Ammon's horn (tissue), 1 donor: ENCODE data around the gene PLS1.
A peak's percentile ranks its signal among the peaks of the same experiment; 100 is the strongest.
"Not testable (repeated sequence)": the region's sequence is repeated elsewhere in the genome, so short reads cannot be mapped to it uniquely, and the experiment has no call there.

ENCODE experiments used
- DNase-seq: peaks from one replicate; pipeline ENCODE4 v3.0.0-alpha.2; 2016; ENCODE audit warnings: low spot score

PLS1 gene

GRCh38 chr3:142596726-142597088 is 514 bp downstream of the PLS1 start:
- no peak for DNase-seq

DNA sequence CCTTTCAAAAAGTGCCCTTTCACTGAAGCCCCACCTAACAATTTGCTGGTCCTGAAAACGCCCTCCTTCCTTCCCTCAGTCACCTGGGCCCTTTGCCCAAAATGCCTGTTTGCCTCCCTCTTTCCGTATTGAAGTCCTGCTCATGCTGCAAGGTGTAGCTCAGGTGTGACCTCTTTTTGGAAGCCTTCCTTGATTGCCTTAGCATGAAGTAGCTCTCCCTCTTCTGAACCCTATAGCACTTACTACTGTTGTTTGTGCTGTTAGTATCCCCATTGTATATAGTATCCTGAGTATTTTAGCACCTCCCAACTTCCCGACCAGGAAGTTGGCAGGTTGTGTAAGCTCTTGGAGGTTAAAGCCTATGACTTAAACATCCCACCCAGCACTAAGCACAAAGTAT is 1.7 kb downstream of the PLS1 start:
- DNase-seq, result no peak

GRCh38 chr3:142601713-142602112 is 5.5 kb downstream of the PLS1 start:
- DNase-seq, result no peak

DNA sequence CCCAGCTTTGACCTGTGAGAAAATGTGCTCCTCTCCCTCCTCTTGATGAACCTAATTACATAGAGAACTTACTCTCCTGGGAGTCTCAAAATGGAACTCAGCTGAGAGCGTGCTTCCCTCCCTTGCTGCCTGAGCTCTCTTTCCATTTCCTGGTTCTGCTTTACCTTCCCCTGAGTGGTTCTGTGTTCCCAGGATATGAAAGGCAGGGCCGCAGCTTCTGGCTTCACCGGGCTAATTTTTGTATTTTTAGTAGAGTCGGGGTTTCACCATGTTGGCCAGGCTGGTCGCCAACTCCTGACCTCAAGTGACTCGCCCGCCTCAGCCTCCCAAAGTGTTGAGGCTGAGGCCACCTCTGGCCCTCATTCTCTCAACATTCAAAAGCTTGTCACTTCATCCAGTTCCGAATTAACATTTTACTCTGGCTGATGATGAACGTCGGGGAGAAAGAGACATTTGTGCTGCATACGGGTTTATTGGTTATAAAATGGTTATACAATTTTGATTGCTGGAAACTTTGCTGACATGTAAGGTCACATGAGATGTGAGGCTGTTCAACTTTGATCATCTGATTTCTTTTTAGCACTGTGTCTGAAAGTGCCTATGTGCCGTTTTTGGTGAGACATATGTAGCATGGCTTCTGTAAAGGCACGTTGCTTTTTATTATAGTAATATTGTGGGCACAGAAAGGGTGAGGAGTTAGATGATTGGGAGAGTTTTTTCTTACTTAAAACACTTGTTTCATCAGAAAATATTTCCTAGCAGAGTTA is 6.6 kb downstream of the PLS1 start:
- no peak for DNase-seq

DNA sequence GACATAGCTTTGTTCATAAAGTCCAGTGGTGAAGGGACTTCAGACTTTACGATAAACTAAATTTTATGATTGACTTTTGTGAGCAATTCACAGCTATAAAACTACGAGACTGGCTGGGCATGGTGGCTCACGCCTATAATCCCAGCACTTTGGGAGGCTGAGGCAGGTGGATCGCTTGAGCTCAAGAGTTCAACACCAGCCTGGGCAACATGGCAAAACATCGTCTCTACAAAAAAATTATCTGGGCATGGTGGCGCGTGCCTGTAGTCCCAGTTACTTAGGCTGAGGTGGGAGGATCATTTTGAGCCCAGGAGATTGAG is 7.2 kb downstream of the PLS1 start:
- not testable (repeated sequence) for DNase-seq

- DNase-seq, result no peak
Observed at GRCh38 chr3:142604940-142605339, 8.7 kb downstream of the PLS1 start.

GRCh38 chr3:142608631-142609030 is 12.4 kb downstream of the PLS1 start:
- DNase-seq, result no peak

DNA sequence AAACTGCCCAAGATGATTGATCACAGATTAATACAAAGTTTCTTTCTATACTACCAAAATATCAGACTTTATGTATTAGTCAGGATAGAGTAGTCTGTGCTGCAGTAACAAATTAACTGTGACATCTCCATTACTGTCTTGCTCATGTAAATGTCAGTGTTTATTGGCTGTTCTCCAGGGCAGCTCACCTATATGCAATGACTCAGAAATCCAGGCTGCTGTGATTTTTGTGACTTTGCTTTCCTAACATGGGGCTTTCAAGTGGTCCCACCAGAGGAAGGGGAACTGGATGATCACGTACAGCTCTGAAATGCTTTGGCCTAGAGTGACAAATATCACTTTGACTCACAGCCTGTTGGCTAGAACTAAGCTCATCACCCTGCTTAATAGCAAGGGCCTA is 12.9 kb downstream of the PLS1 start:
- DNase-seq, result no peak

- no peak for DNase-seq
Observed at GRCh38 chr3:142611206-142611605, 15.0 kb downstream of the PLS1 start.

- DNase-seq, result no peak
Observed at GRCh38 chr3:142613491-142613890, 17.3 kb downstream of the PLS1 start.

DNA sequence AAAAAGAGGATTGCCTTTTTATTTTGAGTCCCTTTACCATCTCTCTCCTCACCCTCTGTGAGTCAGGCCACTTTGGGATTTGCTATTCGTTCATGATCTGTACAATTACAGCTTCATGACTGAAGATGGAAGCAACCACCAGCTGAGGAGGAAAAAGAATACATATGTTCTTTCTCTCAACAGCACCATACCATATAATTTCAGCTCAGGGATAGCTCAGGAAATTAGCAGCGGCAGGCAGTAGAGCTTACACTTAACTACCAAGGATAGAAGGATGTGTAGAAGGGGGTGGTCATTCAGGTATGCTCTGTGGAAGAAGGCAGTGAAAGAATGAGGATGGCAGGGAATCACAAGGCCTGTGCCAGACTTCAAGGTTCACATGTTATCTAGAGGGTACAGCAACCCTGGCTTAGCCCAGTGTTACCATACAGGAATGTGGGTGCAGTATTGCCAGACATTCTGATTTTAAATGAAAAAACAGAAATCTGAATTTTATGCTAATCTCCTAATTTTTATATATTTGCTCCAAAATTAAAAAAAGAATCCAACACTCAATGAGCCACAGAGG is 17.9 kb downstream of the PLS1 start:
- DNase-seq, result no peak

DNA sequence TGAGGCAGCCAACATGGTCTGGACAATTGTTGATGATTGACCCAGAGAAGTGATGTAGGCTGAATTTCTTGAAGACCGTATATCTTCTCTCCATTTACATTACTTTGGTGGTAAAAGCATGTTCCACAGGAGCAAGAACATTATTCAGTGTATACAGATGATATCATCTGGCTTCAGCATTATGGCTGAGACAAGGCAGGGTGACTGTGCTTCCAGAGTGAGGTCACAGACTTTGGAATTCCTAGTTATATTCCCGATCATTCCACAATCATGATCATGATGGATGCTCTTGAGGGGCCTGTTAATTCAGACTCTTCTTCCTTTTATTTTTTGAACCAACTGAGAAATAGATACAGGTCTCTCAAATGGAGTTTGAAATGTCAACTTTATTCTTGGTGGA is 19.0 kb downstream of the PLS1 start:
- DNase-seq, result no peak

DNA sequence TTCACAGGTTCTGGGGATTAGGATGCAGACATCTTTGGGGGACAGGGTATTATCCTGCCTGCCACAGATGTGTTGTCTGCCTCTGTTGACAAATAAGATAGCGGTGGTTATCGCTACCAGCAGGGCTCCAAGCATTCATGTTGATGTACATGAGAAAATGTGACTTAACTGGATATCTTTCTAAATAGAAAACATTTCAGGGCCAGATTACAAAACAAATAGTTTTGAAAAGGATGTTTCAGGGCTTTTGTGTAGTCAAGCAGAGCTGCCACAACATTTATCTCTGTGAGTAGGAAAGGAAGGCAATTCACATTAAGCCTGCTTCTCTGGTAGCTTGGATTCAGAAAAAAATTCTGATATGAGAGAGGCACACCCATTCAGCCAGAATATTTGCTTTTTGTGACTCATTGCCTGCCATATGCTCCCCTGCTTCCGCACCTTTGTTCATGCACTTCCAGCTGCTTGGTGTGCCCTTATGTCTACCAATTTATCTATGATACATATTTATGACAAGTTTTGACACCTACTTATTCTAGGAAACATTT is 22.8 kb downstream of the PLS1 start:
- peak; percentile 28 for DNase-seq

GRCh38 chr3:142622405-142622804 is 26.2 kb downstream of the PLS1 start:
- no peak for DNase-seq

GRCh38 chr3:142623194-142623593 is 27.0 kb downstream of the PLS1 start:
- DNase-seq, result no peak

GRCh38 chr3:142624341-142625152 is 28.4 kb downstream of the PLS1 start:
- no peak for DNase-seq

DNA sequence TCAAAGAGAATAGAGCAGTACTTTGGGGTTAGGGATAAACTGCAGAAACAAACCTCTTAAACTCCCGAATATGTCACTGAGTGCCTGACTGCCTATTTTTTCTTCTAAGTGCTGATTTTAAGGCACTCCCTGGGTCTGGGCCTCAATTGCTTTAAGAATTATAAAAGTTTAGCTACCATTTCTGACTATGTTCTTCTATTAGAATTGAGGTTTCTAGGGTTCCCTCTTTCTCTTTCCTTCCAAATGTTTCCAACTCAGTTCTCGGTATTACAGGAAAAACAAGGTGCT is 28.9 kb downstream of the PLS1 start:
- DNase-seq, result no peak

- no peak for DNase-seq
Observed at GRCh38 chr3:142626971-142627370, 30.8 kb downstream of the PLS1 start.

GRCh38 chr3:142628801-142629200 is 32.6 kb downstream of the PLS1 start:
- DNase-seq, result peak; percentile 36

DNA sequence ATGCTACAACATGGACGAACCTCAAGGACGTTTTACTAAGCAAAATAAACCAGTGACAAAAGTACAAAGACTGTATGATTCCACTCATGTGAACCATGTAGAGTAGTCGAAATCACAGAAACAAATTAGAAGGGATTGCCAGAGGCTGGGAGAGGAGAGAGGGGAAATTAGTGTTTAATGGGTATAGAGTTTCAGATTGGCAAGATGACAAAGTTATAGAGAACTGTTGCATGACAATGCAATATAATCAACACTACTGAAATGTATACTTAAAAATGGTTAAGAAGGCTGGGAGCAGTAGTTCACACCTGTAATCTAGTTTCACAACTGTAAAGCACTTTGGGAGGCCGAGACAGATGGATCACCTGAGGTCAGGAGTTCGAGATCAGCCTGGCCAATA is 36.9 kb downstream of the PLS1 start:
- DNase-seq, result no peak

DNA sequence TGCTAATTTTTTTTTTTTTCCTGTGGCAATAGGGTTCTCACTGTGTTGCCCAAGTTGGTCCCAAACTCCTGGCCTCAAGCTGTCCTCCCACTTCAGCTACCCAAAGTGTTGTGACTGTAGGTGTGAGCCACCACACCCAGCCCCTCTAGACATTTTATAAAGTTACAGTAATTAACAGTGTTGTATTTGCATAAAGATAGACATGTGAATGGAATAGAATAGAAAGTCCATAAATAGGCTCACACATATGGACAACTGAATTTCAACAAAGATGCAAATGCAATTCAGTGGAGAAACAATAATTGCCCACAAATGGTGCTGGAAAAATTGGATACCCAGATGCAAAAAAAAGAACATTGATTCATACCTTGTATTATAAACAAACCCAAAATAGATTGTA is 39.9 kb downstream of the PLS1 start:
- no peak for DNase-seq

DNA sequence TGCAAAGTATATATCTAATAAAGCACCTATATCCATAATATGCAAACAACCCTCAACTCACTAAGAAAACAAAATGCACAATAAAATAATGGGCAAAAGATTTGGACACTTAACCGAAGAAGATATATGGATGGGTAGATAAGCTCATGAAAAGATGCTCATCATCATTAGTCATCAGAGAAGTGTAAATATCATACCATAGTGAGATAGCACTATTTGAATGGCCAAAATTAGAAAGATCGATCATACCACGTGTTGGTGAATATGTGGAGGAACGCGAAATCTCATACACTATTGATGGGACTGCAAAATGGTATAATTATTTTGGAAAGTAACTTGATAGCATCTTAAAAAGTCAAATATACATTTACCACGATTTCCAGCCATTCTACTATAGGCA is 40.5 kb downstream of the PLS1 start:
- no peak for DNase-seq

DNA sequence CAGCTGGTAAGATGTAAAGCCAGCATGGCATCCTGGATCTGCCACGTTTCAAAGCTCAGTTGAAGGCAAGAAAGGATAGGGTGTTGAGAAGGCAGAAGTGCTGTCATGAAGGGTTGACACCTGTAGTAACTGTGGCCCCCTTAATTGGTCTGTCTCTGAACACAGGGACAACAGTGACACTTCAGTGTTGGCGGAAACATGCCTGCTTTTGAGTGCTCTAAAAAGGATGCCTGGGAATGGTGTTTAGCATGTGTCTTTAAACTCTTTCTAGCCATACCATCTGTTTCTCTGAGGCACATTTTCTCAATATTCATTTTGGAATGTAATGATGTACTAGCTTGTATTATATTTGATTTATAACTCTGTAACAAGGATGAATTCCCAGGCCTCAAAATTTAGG is 42.1 kb downstream of the PLS1 start:
- no peak for DNase-seq
